GM23338 (cell line): Measurements from ENCODE around the gene ADGRG4.
"Not testable (repeated sequence)": the region's sequence is repeated elsewhere in the genome, so short reads cannot be mapped to it uniquely, and the experiment has no call there.

ENCODE experiments used
- CREB1 ChIP-seq: fragments of 250-450 bp; sonication (Bioruptor Pico); IDR thresholded peaks from 2 replicates; pipeline ENCODE4 v1.5.0; 2020; ENCODE audit warnings: low read depth, mild to moderate bottlenecking, moderate library complexity
- EZH2 ChIP-seq: fragments of 200-600 bp; sonication (generic); IDR thresholded peaks from one replicate; pipeline ENCODE4 v1.8.0; 2017; ENCODE audit warnings: antibody characterized with exemption, mild to moderate bottlenecking, low read depth; ENCODE audit not compliant: unreplicated experiment
- EZH2phosphoT487 ChIP-seq: fragments of 200-600 bp; sonication (generic); IDR thresholded peaks from one replicate; pipeline ENCODE4 v1.8.1; 2018; ENCODE audit warnings: antibody characterized with exemption; ENCODE audit not compliant: unreplicated experiment
- JUNB ChIP-seq: IDR thresholded peaks from one replicate; pipeline ENCODE4 v1.6.1; 2016; ENCODE audit warnings: antibody characterized with exemption; ENCODE audit not compliant: unreplicated experiment
- NANOG ChIP-seq: IDR thresholded peaks from 2 replicates; pipeline ENCODE4 v1.6.1; 2016; ENCODE audit warnings: antibody characterized with exemption, borderline replicate concordance
- POLR2AphosphoS5 ChIP-seq: IDR thresholded peaks from 2 replicates; pipeline ENCODE4 v1.6.1; 2016; ENCODE audit warnings: antibody characterized with exemption, low read depth
- STAT1 ChIP-seq: IDR thresholded peaks from one replicate; pipeline ENCODE4 v1.6.1; 2016; ENCODE audit warnings: antibody characterized with exemption; ENCODE audit not compliant: unreplicated experiment
- ZNF114 ChIP-seq: fragments of 250-450 bp; sonication (Bioruptor Pico); IDR thresholded peaks from 2 replicates; pipeline ENCODE4 v1.5.0; 2020; ENCODE audit warnings: mild to moderate bottlenecking, moderate library complexity
- ZNF331 ChIP-seq: fragments of 250-450 bp; sonication (Bioruptor Pico); IDR thresholded peaks from 2 replicates; pipeline ENCODE4 v1.5.0; 2020; ENCODE audit warnings: low read depth, mild to moderate bottlenecking, moderate library complexity
- TF ChIP-seq, protein P1 (sequence below), 2 experiments: fragments of 200-600 bp in 1 of 2; sonication (generic) in 1 of 2; conservative IDR thresholded peaks; 2 replicates each; pipeline versions ENCODE4 v1.5.1 to v1.6.1; 2016 to 2017; ENCODE audit warnings: antibody characterized with exemption in 2 of 2, low read depth in 2 of 2, mild to moderate bottlenecking in 2 of 2, moderate library complexity in 1 of 2
- TF ChIP-seq, protein P2 (sequence below): IDR thresholded peaks from one replicate; pipeline ENCODE4 v1.6.1; 2018; ENCODE audit warnings: antibody characterized with exemption; ENCODE audit not compliant: unreplicated experiment
- TF ChIP-seq, protein P3 (sequence below): fragments of 250-450 bp; sonication (Bioruptor Pico); IDR thresholded peaks from 2 replicates; pipeline ENCODE4 v1.5.0; 2020; ENCODE audit warnings: mild to moderate bottlenecking, moderate library complexity
- TF ChIP-seq, protein P4 (sequence below): IDR thresholded peaks from 2 replicates; pipeline ENCODE4 v1.6.1; 2016; ENCODE audit warnings: antibody characterized with exemption

DNA sequence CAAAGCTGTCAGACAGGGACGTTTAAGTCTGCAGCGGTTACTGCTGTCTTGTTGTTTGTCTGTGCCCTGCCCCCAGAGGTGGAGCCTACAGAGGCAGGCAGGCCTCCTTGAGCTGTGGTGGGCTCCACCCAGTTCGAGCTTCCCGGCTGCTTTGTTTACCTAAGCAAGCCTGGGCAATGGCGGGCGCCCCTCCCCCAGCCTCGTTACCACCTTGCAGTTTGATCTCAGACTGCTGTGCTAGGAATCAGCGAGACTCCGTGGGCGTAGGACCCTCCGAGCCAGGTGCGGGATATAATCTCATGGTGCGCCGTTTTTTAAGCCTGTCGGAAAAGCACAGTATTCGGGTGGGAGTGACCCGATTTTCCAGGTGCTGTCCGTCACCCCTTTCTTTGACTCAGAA, 144.9 kb downstream of the ADGRG4 start:
- TF ChIP-seq, protein P1, sequence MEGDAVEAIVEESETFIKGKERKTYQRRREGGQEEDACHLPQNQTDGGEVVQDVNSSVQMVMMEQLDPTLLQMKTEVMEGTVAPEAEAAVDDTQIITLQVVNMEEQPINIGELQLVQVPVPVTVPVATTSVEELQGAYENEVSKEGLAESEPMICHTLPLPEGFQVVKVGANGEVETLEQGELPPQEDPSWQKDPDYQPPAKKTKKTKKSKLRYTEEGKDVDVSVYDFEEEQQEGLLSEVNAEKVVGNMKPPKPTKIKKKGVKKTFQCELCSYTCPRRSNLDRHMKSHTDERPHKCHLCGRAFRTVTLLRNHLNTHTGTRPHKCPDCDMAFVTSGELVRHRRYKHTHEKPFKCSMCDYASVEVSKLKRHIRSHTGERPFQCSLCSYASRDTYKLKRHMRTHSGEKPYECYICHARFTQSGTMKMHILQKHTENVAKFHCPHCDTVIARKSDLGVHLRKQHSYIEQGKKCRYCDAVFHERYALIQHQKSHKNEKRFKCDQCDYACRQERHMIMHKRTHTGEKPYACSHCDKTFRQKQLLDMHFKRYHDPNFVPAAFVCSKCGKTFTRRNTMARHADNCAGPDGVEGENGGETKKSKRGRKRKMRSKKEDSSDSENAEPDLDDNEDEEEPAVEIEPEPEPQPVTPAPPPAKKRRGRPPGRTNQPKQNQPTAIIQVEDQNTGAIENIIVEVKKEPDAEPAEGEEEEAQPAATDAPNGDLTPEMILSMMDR (conservative IDR thresholded peaks at IDR 0.05; ENCODE audit: low read depth in 2 of 2), result not testable (repeated sequence)
- not testable (repeated sequence) for TF ChIP-seq EZH2phosphoT487; EZH2; CREB1 (CRISPR knock-in tag); POLR2AphosphoS5; STAT1; JUNB; NANOG; ZNF114; ZNF331 (CRISPR knock-in tag)
- TF ChIP-seq, protein P2, sequence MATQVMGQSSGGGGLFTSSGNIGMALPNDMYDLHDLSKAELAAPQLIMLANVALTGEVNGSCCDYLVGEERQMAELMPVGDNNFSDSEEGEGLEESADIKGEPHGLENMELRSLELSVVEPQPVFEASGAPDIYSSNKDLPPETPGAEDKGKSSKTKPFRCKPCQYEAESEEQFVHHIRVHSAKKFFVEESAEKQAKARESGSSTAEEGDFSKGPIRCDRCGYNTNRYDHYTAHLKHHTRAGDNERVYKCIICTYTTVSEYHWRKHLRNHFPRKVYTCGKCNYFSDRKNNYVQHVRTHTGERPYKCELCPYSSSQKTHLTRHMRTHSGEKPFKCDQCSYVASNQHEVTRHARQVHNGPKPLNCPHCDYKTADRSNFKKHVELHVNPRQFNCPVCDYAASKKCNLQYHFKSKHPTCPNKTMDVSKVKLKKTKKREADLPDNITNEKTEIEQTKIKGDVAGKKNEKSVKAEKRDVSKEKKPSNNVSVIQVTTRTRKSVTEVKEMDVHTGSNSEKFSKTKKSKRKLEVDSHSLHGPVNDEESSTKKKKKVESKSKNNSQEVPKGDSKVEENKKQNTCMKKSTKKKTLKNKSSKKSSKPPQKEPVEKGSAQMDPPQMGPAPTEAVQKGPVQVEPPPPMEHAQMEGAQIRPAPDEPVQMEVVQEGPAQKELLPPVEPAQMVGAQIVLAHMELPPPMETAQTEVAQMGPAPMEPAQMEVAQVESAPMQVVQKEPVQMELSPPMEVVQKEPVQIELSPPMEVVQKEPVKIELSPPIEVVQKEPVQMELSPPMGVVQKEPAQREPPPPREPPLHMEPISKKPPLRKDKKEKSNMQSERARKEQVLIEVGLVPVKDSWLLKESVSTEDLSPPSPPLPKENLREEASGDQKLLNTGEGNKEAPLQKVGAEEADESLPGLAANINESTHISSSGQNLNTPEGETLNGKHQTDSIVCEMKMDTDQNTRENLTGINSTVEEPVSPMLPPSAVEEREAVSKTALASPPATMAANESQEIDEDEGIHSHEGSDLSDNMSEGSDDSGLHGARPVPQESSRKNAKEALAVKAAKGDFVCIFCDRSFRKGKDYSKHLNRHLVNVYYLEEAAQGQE, result not testable (repeated sequence)
- TF ChIP-seq, protein P3, sequence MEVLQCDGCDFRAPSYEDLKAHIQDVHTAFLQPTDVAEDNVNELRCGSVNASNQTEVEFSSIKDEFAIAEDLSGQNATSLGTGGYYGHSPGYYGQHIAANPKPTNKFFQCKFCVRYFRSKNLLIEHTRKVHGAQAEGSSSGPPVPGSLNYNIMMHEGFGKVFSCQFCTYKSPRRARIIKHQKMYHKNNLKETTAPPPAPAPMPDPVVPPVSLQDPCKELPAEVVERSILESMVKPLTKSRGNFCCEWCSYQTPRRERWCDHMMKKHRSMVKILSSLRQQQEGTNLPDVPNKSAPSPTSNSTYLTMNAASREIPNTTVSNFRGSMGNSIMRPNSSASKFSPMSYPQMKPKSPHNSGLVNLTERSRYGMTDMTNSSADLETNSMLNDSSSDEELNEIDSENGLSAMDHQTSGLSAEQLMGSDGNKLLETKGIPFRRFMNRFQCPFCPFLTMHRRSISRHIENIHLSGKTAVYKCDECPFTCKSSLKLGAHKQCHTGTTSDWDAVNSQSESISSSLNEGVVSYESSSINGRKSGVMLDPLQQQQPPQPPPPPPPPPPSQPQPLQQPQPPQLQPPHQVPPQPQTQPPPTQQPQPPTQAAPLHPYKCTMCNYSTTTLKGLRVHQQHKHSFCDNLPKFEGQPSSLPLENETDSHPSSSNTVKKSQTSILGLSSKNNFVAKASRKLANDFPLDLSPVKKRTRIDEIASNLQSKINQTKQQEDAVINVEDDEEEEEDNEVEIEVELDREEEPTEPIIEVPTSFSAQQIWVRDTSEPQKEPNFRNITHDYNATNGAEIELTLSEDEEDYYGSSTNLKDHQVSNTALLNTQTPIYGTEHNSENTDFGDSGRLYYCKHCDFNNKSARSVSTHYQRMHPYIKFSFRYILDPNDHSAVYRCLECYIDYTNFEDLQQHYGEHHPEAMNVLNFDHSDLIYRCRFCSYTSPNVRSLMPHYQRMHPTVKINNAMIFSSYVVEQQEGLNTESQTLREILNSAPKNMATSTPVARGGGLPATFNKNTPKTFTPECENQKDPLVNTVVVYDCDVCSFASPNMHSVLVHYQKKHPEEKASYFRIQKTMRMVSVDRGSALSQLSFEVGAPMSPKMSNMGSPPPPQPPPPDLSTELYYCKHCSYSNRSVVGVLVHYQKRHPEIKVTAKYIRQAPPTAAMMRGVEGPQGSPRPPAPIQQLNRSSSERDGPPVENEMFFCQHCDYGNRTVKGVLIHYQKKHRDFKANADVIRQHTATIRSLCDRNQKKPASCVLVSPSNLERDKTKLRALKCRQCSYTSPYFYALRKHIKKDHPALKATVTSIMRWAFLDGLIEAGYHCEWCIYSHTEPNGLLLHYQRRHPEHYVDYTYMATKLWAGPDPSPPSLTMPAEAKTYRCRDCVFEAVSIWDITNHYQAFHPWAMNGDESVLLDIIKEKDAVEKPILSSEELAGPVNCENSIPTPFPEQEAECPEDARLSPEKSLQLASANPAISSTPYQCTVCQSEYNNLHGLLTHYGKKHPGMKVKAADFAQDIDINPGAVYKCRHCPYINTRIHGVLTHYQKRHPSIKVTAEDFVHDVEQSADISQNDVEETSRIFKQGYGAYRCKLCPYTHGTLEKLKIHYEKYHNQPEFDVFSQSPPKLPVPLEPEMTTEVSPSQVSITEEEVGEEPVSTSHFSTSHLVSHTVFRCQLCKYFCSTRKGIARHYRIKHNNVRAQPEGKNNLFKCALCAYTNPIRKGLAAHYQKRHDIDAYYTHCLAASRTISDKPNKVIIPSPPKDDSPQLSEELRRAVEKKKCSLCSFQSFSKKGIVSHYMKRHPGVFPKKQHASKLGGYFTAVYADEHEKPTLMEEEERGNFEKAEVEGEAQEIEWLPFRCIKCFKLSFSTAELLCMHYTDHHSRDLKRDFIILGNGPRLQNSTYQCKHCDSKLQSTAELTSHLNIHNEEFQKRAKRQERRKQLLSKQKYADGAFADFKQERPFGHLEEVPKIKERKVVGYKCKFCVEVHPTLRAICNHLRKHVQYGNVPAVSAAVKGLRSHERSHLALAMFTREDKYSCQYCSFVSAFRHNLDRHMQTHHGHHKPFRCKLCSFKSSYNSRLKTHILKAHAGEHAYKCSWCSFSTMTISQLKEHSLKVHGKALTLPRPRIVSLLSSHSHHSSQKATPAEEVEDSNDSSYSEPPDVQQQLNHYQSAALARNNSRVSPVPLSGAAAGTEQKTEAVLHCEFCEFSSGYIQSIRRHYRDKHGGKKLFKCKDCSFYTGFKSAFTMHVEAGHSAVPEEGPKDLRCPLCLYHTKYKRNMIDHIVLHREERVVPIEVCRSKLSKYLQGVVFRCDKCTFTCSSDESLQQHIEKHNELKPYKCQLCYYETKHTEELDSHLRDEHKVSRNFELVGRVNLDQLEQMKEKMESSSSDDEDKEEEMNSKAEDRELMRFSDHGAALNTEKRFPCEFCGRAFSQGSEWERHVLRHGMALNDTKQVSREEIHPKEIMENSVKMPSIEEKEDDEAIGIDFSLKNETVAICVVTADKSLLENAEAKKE, result not testable (repeated sequence)
- TF ChIP-seq, protein P4, sequence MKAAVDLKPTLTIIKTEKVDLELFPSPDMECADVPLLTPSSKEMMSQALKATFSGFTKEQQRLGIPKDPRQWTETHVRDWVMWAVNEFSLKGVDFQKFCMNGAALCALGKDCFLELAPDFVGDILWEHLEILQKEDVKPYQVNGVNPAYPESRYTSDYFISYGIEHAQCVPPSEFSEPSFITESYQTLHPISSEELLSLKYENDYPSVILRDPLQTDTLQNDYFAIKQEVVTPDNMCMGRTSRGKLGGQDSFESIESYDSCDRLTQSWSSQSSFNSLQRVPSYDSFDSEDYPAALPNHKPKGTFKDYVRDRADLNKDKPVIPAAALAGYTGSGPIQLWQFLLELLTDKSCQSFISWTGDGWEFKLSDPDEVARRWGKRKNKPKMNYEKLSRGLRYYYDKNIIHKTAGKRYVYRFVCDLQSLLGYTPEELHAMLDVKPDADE, result not testable (repeated sequence)
